ENCODE measurements around the gene PHF2.

PHF2 gene

GRCh38 chr9:93653760-93654159 lies 77.4 kb downstream of the PHF2 start:
- TF ChIP-seq CTCF (IDR thresholded peaks at IDR 0.05; ENCODE audit: insufficient read depth, low read depth, low read length, missing control alignments) = no peak
- DNase-seq (ENCODE audit: low read depth) = no peak
- H3K4me3 ChIP-seq (ENCODE audit: low read depth, low read length) = no peak overlapping the region

- no peak overlapping the region for H3K4me3 ChIP-seq (ENCODE audit: low read depth, low read length)
- no peak for TF ChIP-seq CTCF (IDR thresholded peaks at IDR 0.05; ENCODE audit: insufficient read depth, low read depth, low read length, missing control alignments)
- DNase-seq (ENCODE audit: low read depth) = no peak
Observed at GRCh38 chr9:93654351-93654961, 78.1 kb downstream of the PHF2 start.

GRCh38 chr9:93655621-93656425 lies 79.4 kb downstream of the PHF2 start:
- no peak for DNase-seq (ENCODE audit: low read depth)
- no peak for TF ChIP-seq CTCF (IDR thresholded peaks at IDR 0.05; ENCODE audit: insufficient read depth, low read depth, low read length, missing control alignments)
- H3K4me3 ChIP-seq (ENCODE audit: low read depth, low read length) = no peak overlapping the region

GRCh38 chr9:93656426-93657239 lies 80.2 kb downstream of the PHF2 start:
- no peak for TF ChIP-seq CTCF (IDR thresholded peaks at IDR 0.05; ENCODE audit: insufficient read depth, low read depth, low read length, missing control alignments)
- DNase-seq (ENCODE audit: low read depth) = no peak
- H3K4me3 ChIP-seq (ENCODE audit: low read depth, low read length) = no peak overlapping the region

GRCh38 chr9:93657331-93658111 lies 81.1 kb downstream of the PHF2 start:
- TF ChIP-seq CTCF (IDR thresholded peaks at IDR 0.05; ENCODE audit: insufficient read depth, low read depth, low read length, missing control alignments) = no peak
- DNase-seq (ENCODE audit: low read depth) = no peak
- no peak overlapping the region for H3K4me3 ChIP-seq (ENCODE audit: low read depth, low read length)

- H3K4me3 ChIP-seq (ENCODE audit: low read depth, low read length) = no peak overlapping the region
- no peak for TF ChIP-seq CTCF (IDR thresholded peaks at IDR 0.05; ENCODE audit: insufficient read depth, low read depth, low read length, missing control alignments)
- DNase-seq (ENCODE audit: low read depth) = no peak
Observed at GRCh38 chr9:93658184-93658925, 82.0 kb downstream of the PHF2 start.
